Islet precursor cell (in vitro differentiated cells): Measurements from ENCODE around the gene GGTLC1.
"Not testable (repeated sequence)": the region's sequence is repeated elsewhere in the genome, so short reads cannot be mapped to it uniquely, and the experiment has no call there.

ENCODE experiments used
- DNase-seq: peaks from one replicate; pipeline ENCODE4 v3.0.0-alpha.2; 2018

The GGTLC1 gene

DNA sequence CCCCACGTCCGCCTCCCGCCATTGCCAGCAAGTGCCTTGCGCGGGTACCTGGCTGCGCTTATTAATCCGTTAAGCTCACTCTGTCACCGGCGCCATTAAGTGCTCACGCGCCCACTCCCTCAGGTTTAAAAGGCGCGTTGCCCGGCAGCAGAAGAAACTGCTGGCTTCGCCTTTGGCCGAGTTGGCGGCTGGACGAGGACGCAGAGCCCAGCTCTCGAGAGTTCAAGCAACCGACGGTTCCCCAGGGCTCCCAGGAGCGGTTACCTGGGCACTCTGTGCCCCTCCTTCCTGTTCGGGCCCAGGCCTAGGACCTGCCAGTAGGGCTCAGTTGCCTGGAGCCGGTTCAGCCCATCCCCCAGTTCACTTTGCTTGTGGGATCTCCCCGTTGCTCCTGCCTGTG, at the start of gene GGTLC1:
GGTLC1 (minus strand) TSS at position 219 of the 400 bp plus-strand sequence. CDS start 2,168 bp downstream, outside the sequence.
- peak; percentile 33 for DNase-seq

GRCh38 chr20:24034820-24035219, 46.2 kb upstream of the GGTLC1 start:
- no peak for DNase-seq

DNA sequence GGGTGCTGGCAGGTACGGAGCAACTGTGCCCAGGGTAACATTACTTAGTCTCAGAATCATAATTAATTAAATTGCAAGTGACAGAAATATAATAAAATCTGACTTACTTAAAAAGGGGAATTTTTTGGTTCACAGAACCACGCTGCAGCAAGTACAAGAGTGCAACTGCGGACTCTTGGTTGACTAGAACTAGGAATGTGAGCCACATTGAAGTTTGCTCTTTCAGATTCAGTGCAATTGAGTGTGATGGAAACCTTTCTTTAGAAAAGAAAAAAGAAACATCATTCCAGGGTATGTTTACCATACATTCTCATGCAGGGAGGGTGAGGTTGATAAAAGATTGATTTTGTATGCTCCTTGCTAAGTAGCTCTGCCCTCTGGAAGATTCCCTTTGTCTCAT, 45.0 kb upstream of the GGTLC1 start:
- DNase-seq: no peak

- no peak for DNase-seq
Observed at GRCh38 chr20:24033151-24033550, 44.6 kb upstream of the GGTLC1 start.

GRCh38 chr20:24032400-24032898, 43.9 kb upstream of the GGTLC1 start:
- DNase-seq: no peak

DNA sequence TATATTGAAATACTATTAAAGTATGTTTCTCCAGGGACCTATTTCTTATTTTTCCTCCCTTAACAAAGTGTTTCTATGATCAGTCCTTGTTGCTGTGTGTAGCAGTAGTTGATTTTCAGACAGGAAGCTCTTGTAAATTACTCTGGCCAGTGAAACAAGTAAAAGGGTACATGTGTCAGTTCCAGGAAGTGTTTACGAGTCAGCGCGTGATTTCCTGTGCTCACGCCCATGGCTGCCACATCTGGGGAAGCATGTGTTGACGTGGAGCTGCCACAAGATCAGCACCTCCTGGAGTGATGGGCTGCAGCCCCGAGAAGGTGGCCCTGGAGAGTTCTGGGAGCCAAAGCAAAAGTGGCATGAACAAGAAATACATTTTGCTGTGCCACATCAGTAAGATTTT, 38.6 kb upstream of the GGTLC1 start:
- no peak for DNase-seq

DNA sequence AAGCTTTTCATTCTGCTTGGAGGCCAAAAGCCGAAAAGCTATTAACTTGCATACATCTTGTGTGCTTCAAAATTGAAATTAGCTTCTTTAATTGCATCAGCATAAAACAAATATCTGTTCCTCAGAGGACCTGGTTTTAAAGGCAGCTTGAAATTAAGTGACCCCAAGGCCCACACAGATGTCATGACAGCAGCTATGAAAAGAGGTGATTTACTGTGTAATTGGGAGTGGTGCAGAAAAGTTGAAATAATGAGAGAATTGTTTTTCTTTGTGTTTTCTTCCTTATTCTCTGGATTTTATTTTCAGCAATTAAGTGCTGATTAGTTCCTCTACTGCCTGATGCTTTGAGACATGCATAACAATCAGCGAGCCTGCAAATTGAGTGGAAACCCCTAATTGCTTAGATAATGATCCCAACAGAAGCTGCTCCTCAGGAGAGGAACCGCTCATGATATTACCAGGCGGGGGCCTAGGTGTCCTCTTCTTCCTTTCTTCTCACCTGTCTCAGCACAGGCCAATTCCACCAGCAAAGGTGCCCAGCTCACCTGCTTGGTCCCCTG, 34.1 kb upstream of the GGTLC1 start:
- DNase-seq: no peak

DNA sequence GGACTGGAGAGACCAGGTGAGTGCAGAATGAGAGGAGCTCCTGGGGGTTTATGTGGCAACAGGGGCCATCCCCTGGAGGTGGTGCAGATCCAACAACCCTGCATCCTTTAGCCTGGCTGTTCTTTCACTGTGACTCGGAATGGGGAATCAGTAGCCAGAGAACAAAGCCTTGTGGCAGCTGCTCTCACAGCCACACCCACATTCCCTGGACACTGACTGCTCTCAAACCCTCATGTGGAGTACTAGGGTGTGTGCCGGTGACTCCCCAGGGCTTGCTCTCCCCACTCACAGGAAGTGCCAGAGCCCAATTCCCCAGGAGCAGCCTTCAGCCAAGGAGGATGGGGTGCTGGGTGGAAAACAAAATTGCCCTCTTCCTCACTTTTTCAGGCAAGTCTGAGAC, 30.2 kb upstream of the GGTLC1 start:
- peak; percentile 56 for DNase-seq

- no peak for DNase-seq
Observed at GRCh38 chr20:24017458-24017755, 28.8 kb upstream of the GGTLC1 start.

- DNase-seq: no peak
Observed at GRCh38 chr20:24016607-24017457, 28.3 kb upstream of the GGTLC1 start.

DNA sequence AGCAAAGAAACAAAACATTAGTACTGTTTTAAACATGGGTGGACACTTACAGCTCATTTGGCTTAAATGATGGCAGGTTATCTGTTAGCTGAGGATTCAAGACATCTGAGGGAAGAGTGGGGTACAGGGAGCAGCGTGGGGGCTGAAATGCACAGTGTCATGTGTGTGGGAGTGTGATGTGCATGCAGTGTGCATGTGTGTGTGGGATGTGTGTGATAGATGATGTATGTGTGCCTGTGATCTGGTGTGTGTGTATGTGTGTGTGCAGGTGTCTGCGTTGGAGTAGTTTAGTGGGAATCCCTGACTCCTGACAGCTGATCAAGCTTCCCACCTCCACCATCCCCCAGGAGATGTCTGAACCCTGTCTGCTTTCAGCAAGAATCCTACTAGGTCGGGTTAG, 25.4 kb upstream of the GGTLC1 start:
- DNase-seq: no peak

- DNase-seq: no peak
Observed at GRCh38 chr20:24011282-24011681, 22.7 kb upstream of the GGTLC1 start.

DNA sequence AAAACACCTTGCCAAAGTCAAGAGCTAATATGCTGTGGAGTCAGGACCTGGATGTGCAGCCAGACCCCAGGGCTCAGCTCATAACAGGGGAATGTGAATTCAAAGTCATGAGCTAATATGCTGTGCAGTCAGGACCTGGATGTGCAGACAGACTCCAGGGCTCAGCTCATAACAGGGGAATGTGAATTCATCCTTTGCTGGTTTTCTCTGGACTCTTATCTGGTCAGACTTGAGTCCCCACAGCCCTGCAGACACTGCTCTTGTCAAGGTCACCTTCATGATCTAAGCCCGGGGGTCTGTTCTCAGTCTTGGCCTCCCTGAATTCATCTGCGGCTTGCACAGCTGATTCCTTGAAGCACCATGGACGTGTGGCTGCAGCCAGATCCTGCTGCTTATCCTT, 19.2 kb upstream of the GGTLC1 start:
- peak; percentile 59 for DNase-seq

DNA sequence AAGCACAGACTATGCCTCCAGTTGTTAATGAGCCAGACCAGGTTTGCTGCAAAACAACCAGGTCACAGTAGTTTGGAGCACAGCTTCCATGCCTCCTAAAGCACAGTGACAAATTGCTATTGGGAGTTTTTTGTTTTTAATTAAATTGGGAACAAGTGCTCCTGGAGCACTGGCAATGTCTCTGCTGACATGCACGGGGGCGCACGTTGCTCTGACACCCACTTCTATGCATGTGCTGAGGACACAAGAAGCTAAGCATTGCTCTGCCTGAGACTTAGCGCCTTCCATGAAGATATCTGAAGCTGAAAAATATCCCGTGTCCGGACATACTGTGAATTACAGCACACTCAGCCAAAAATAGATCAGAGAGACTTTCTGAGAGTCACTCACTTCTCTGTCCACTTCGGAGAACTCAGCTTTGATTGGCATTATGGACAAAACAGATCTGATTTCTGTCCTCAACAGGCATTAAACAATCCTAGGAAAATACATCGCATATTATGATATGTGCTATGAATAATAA, 18.6 kb upstream of the GGTLC1 start:
- DNase-seq: no peak

GRCh38 chr20:24006626-24007025, 18.0 kb upstream of the GGTLC1 start:
- no peak for DNase-seq

- no peak for DNase-seq
Observed at GRCh38 chr20:24004471-24004870, 15.9 kb upstream of the GGTLC1 start.

- no peak for DNase-seq
Observed at GRCh38 chr20:24002896-24003295, 14.3 kb upstream of the GGTLC1 start.

GRCh38 chr20:24001712-24002405, 13.3 kb upstream of the GGTLC1 start:
- no peak for DNase-seq

DNA sequence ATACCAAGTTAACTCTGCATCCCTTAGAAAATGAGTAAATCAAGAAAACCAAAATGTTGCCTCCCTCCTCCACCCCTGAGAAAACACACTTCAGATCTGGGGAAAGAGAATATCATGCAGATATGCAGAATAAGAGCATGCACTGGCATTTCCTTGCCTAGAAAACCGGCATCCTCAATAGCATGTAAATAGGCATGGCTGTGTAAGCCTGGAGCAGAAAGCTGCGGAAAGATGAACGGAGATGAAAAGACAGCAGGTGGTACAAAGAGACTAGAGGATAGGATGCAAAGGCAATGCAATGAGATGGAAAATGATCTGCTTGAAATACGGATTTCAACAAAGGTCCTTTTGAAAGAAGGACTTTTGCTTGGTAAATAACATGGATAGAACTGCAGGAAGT, 10.3 kb upstream of the GGTLC1 start:
- no peak for DNase-seq

- no peak for DNase-seq
Observed at GRCh38 chr20:23998392-23998791, 9.8 kb upstream of the GGTLC1 start.

DNA sequence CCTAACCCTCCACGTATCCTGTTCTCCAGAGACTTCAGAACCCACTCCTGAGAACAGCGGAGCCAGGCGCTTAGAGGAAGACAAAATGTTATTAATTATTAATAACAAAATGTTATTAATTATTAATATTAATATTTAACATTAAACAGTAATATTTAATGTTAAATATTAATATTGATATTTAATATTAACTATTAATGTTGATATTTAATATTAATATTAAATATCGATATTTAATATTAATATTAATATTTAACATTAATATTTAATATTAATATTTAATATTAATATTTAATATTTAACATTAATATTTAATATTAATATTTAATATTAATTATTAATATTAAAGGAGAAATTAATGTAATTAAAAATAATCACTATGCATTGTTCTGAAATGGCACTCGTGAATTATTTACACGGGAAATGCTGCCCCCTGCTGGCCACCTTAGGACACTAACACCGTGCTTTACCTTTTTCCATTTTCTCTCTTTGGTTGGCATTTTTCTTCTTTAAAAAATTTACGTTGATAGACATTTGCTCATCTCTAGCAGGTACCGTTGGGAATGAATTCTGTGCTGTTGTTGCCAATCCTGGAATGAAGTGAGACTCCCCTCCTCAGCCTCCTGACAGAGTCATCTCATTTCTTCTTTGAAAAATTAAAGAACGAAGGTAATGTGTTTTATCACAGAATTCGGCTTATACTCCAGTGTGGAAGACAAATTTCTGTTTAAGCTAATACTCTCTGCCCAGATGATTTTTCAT, 7.5 kb upstream of the GGTLC1 start:
- DNase-seq: no peak

DNA sequence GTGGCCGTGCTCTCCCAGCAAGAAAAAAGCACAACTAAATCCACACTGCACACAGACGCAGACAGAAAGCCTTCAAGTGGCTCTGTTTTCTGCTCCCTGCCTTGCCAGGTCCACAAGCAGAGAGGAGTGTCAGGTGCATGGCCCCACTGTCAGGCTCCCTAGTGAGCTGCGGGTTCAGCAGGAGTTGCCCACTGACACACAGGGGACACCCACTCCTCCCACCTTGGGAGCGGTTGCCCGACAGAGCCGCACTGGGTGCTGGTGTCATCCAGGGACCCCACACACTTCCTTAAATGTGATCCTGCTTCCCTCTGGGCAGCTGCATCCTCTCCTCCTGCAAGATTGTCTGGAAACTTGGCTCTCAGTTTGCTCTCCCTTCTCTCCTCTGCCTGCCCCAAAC, 6.7 kb upstream of the GGTLC1 start:
- DNase-seq: not testable (repeated sequence)
